HepG2 (cell line): ENCODE data around the gene AKT2. TPM values are rescaled to one million over a fixed set of nuclear protein-coding genes. Genes with fewer than 3 reads are reported as not detected.

Experiments
- ATF7-NPFF ChIP-seq: sonication (generic); formaldehyde crosslinking; IDR thresholded peaks from 2 replicates; pipeline ENCODE4 v1.8.1; 2023; ENCODE audit warnings: mild to moderate bottlenecking, low read depth, missing genetic modification reagents, moderate library complexity
- HBP1 ChIP-seq: IDR thresholded peaks from 2 replicates; pipeline ENCODE4 v1.6.1; 2016; ENCODE audit warnings: low read depth, control low read depth
- HNF1A ChIP-seq, 2 experiments: sonication (generic) in 1 of 2; formaldehyde crosslinking in 1 of 2; IDR thresholded peaks; 2 replicates each; pipeline versions ENCODE4 v1.4.0 to v1.6.1; 2016 to 2020; ENCODE audit warnings: borderline replicate concordance in 1 of 2, low read depth in 1 of 2, mild to moderate bottlenecking in 1 of 2, missing genetic modification reagents in 1 of 2
- MAFK ChIP-seq, 2 experiments: IDR thresholded peaks in 1 of 2; conservative IDR thresholded peaks in 1 of 2; 2 replicates each; pipeline ENCODE4 v1.6.1; 2011; ENCODE audit warnings: improper control_type of control experiment in 2 of 2, low read length in 2 of 2
- MED13 ChIP-seq: sonication (generic); formaldehyde crosslinking; IDR thresholded peaks from 2 replicates; pipeline ENCODE4 v1.5.0; 2020; ENCODE audit warnings: missing genetic modification reagents
- MXI1 ChIP-seq: IDR thresholded peaks from 3 replicates; pipeline ENCODE4 v1.6.1; 2012; ENCODE audit warnings: low read depth, low read length, inconsistent platforms, borderline replicate concordance
- NONO ChIP-seq, 2 experiments: fragments of 450-650 bp in 1 of 2; sonication (generic) in 1 of 2; formaldehyde crosslinking in 1 of 2; IDR thresholded peaks in 1 of 2; conservative IDR thresholded peaks in 1 of 2; 2 replicates each; pipeline versions ENCODE4 v1.6.1 to v1.8.0; 2017 to 2022; ENCODE audit warnings: mild to moderate bottlenecking in 1 of 2, missing genetic modification reagents in 1 of 2, moderate library complexity in 1 of 2
- PATZ1 ChIP-seq: sonication (generic); formaldehyde crosslinking; IDR thresholded peaks from 2 replicates; pipeline ENCODE4 v1.4.0; 2020; ENCODE audit warnings: missing genetic modification reagents
- PTBP1 ChIP-seq: fragments of 200-400 bp; formaldehyde crosslinking; IDR thresholded peaks from 2 replicates; pipeline ENCODE4 v1.6.1; 2018; ENCODE audit warnings: low read length, low read depth; ENCODE audit not compliant: poor library complexity, severe bottlenecking
- RFX1 ChIP-seq: fragments of 450-650 bp; IDR thresholded peaks from 2 replicates; pipeline ENCODE4 v1.6.1; 2017
- YY1 ChIP-seq: IDR thresholded peaks from 2 replicates; pipeline ENCODE4 v1.6.1; 2011; ENCODE audit warnings: low read length, low read depth, moderate library complexity, mild to moderate bottlenecking; ENCODE audit not compliant: insufficient read depth, insufficient replicate concordance
- ZBTB4 ChIP-seq: sonication (generic); formaldehyde crosslinking; IDR thresholded peaks from 2 replicates; pipeline ENCODE4 v1.4.0; 2020; ENCODE audit warnings: missing genetic modification reagents, mild to moderate bottlenecking, borderline replicate concordance
- ZFP62 ChIP-seq: sonication (generic); formaldehyde crosslinking; IDR thresholded peaks from 2 replicates; pipeline ENCODE4 v1.4.0; 2020; ENCODE audit warnings: missing genetic modification reagents
- ZNF878 ChIP-seq: sonication (generic); formaldehyde crosslinking; IDR thresholded peaks from 2 replicates; pipeline ENCODE4 v1.8.1; 2023; ENCODE audit warnings: mild to moderate bottlenecking, missing genetic modification reagents, moderate library complexity
- polyA plus RNA-seq, 8 experiments: library from polyadenylated mRNA; depleted of rRNA in 3 of 8; stranded (reverse) in 7 of 8; unstranded in 1 of 8; fragments of >200 nt; fragmentation: Illumina TruSeq in 4 of 8; extraction: Trizol in 4 of 8; gene quantifications; 2 replicates each; pipeline versions ENCODE4 v1.2.1 to v1.2.3, GENCODE V29; 2011 to 2016; ENCODE audit warnings: low read depth in 4 of 8, missing spikeins in 1 of 8, mixed read lengths in 1 of 8; ENCODE audit not compliant: insufficient read depth in 1 of 8
- total RNA-seq, 5 experiments: library from RNA; depleted of rRNA; stranded (reverse); fragments of >200 nt; fragmentation: Illumina TruSeq; extraction: Trizol; gene quantifications; 2 replicates each; pipeline ENCODE4 v1.2.3, GENCODE V29; 2016; ENCODE audit warnings: low read depth in 1 of 5

Gene AKT2
- total and polyA plus RNA-seq, 2 of the 13 experiments (the other 11 are each of a cell fraction or from before 2014, with no cell fraction given): 82.1 to 173 TPM

- peak; percentile 73; the same call in 1 of the 2 replicates for TF ChIP-seq ATF7-NPFF (CRISPR knock-in tag)
- TF ChIP-seq MED13 (CRISPR knock-in tag): no peak
- no peak for TF ChIP-seq ZBTB4 (CRISPR knock-in tag)
- TF ChIP-seq HNF1A (IDR thresholded peaks at IDR 0.05; ENCODE audit: low read depth): 0 out of 2 replicates have a peak, but pooled peaks have one; percentile 30
- TF ChIP-seq HNF1A (CRISPR knock-in tag; IDR thresholded peaks at IDR 0.05; ENCODE audit: borderline replicate concordance): peak; percentile 84
- no peak for TF ChIP-seq PTBP1
- peak; percentile 46 for TF ChIP-seq YY1
- TF ChIP-seq NONO (IDR thresholded peaks at IDR 0.05): no peak
- peak; percentile 91 for TF ChIP-seq NONO (CRISPR knock-in tag; conservative IDR thresholded peaks at IDR 0.05)
- no peak for TF ChIP-seq RFX1
- TF ChIP-seq MAFK (conservative IDR thresholded peaks at IDR 0.05 in 1 of 2, IDR thresholded peaks at IDR 0.05 in 1 of 2; ENCODE audit: low read length in 2 of 2): no peak
- no peak; the same call in 1 of the 2 replicates for TF ChIP-seq ZNF878 (CRISPR knock-in tag)
- TF ChIP-seq MXI1: peak; percentile 64; the same call in 1 of the 3 replicates
- TF ChIP-seq ZFP62 (CRISPR knock-in tag): no peak
- peak; percentile 98 for TF ChIP-seq PATZ1 (CRISPR knock-in tag)
- TF ChIP-seq HBP1: peak; percentile 66; the same call in 1 of the 2 replicates
Measured at GRCh38 chr19:40231544-40232424, 53.4 kb downstream of the AKT2 start (continued).
